PFSK-1 (cell line): Measurements from ENCODE around the gene COA7.

Experiments
- FOXP2 ChIP-seq: optimal IDR thresholded peaks from 2 replicates; pipeline ENCODE3; 2011; ENCODE audit warnings: borderline replicate concordance, control low read depth, inconsistent platforms; ENCODE audit not compliant: insufficient read depth; ENCODE audit errors: extremely low read length, extremely low read depth
- POLR2AphosphoS5 ChIP-seq: IDR thresholded peaks from 2 replicates; pipeline ENCODE4 v1.6.1; 2012; ENCODE audit warnings: low read depth, mild to moderate bottlenecking, control low read depth, low read length, moderate library complexity
- REST ChIP-seq, 2 experiments: IDR thresholded peaks; 2 replicates each; pipeline versions ENCODE4 v1.6.1 to v1.8.0; 2011 to 2012; ENCODE audit warnings: low read depth in 2 of 2, low read length in 2 of 2, control low read depth in 1 of 2, inconsistent platforms in 1 of 2, mild to moderate bottlenecking in 1 of 2, moderate library complexity in 1 of 2; ENCODE audit not compliant: insufficient read depth in 1 of 2
- SIN3A ChIP-seq: IDR thresholded peaks from 2 replicates; pipeline ENCODE4 v1.6.1; 2012; ENCODE audit warnings: mild to moderate bottlenecking, low read length, moderate library complexity, borderline replicate concordance; ENCODE audit not compliant: insufficient read depth
- TAF1 ChIP-seq: IDR thresholded peaks from 2 replicates; pipeline ENCODE4 v1.6.1; 2012; ENCODE audit warnings: low read length, control low read depth, borderline replicate concordance; ENCODE audit not compliant: insufficient read depth

The COA7 gene

GRCh38 chr1:52673513-52673912 lies 24.6 kb downstream of the COA7 start:
- TF ChIP-seq FOXP2 (no peak), SIN3A (no peak), REST (IDR thresholded peaks at IDR 0.05; ENCODE audit: insufficient read depth in 1 of 2, low read depth in 2 of 2, low read length in 2 of 2) (no peak), POLR2AphosphoS5 (no peak), TAF1 (no peak)

- TF ChIP-seq POLR2AphosphoS5, result no peak
- TF ChIP-seq REST (IDR thresholded peaks at IDR 0.05; ENCODE audit: insufficient read depth in 1 of 2, low read depth in 2 of 2, low read length in 2 of 2), result no peak
- no peak for TF ChIP-seq FOXP2
- no peak for TF ChIP-seq TAF1
- no peak for TF ChIP-seq SIN3A
Measured at GRCh38 chr1:52672946-52673345, 25.2 kb downstream of the COA7 start.

GRCh38 chr1:52670604-52671003 lies 27.5 kb downstream of the COA7 start:
- TF ChIP-seq POLR2AphosphoS5 (no peak), SIN3A (no peak), FOXP2 (no peak), TAF1 (no peak), REST (IDR thresholded peaks at IDR 0.05; ENCODE audit: insufficient read depth in 1 of 2, low read depth in 2 of 2, low read length in 2 of 2) (no peak)

- TF ChIP-seq REST (IDR thresholded peaks at IDR 0.05; ENCODE audit: insufficient read depth in 1 of 2, low read depth in 2 of 2, low read length in 2 of 2) (no peak), TAF1 (no peak), SIN3A (no peak), POLR2AphosphoS5 (no peak), FOXP2 (no peak)
Measured at GRCh38 chr1:52669696-52670095, 28.5 kb downstream of the COA7 start.

GRCh38 chr1:52668711-52669110 lies 29.4 kb downstream of the COA7 start:
- TF ChIP-seq SIN3A (no peak), FOXP2 (no peak), POLR2AphosphoS5 (no peak), REST (IDR thresholded peaks at IDR 0.05; ENCODE audit: insufficient read depth in 1 of 2, low read depth in 2 of 2, low read length in 2 of 2) (no peak), TAF1 (no peak)
